Measurements from ENCODE around the gene ZNF341. TPM values are rescaled to one million over a fixed set of nuclear protein-coding genes. Genes with fewer than 3 reads are reported as not detected.

The ZNF341 gene
- total RNA-seq, 2 experiments from 2014 or later, result 2.1 to 2.7 TPM

DNA sequence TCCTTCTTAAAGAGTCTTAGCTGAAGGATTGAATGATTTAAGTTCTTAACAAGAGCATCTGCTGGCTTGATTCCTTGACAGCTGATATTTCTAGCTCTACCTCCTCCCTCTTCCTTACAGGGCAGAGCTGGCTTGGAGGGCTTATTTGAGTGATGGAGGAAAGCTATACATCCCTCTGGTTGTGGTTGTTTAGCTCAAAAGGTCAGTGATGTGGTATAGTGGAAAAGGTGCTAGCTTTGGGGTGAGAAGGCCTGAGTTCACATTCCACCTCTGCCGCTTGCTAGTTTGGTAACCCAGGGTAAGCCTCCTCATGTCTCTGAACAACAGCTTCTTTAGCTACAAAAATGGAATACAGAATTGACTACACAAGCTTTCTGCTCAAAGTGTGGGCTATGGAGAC is 87.7 kb downstream of the ZNF341 start:
- TF ChIP-seq CTCF (IDR thresholded peaks at IDR 0.05), result no peak
- no peaks in the 10 kb centered on the region for H3K27me3 ChIP-seq (ENCODE audit: control insufficient read depth in 1 of 2, insufficient read depth in 2 of 2, low read length in 2 of 2)
- ChIA-PET CTCF (no interaction called here), POLR2A (interaction anchor here (1.4 kb wide), 1 partner anchor 9 kb away, joined by 4 read pairs; the partner anchor contains the start of gene CHMP4B)
- H3K4me1 ChIP-seq (ENCODE audit: insufficient read depth, low read length), result peaks cover 44% of the 10 kb centered on the region
- Mint-ChIP-seq H3K4me3 (no peak overlapping the region), H3K4me1 (ENCODE audit: low read depth) (peaks cover 70% of the 10 kb centered on the region), H3K27me3 (no peaks in the 10 kb centered on the region), H3K9me3 (no peaks in the 10 kb centered on the region), H3K36me3 (ENCODE audit: low read depth) (peaks cover 19% of the 10 kb centered on the region), H3K27ac (no peak overlapping the region)
- H3K36me3 ChIP-seq (ENCODE audit: insufficient read depth, low read length), result no peaks in the 10 kb centered on the region
- H3K9me3 ChIP-seq (ENCODE audit: control insufficient read depth in 1 of 2, insufficient read depth in 1 of 2, low read length in 2 of 2), result no peaks in the 10 kb centered on the region
- no peak overlapping the region for H3K27ac ChIP-seq (ENCODE audit: low read depth in 1 of 2, low read length in 2 of 2)
- intact Hi-C loops (cut with DNase I, micrococcal nuclease), result loop anchor here in 1 of 2 experiments (10.0 kb wide), 2 partner anchors 1275 to 1705 kb away; partner anchors contain the start of gene TRPC4AP
- no peak for DNase-seq
- no peak overlapping the region for H3K4me3 ChIP-seq (ENCODE audit: low read length)
- no peak for ATAC-seq (ENCODE audit: poor library complexity)

GRCh38 chr20:33820362-33820761 is 88.6 kb downstream of the ZNF341 start:
- POLR2A ChIA-PET, result interaction anchor here (1.4 kb wide), 1 partner anchor 10 kb away, joined by 4 read pairs; the partner anchor contains the start of gene CHMP4B
- H3K36me3 ChIP-seq (ENCODE audit: insufficient read depth, low read length), result no peaks in the 10 kb centered on the region
- Mint-ChIP-seq H3K4me3 (no peak overlapping the region), H3K27me3 (no peaks in the 10 kb centered on the region), H3K9me3 (no peaks in the 10 kb centered on the region), H3K27ac (no peak overlapping the region), H3K36me3 (ENCODE audit: low read depth) (peaks cover 19% of the 10 kb centered on the region), H3K4me1 (ENCODE audit: low read depth) (peaks cover 72% of the 10 kb centered on the region)
- intact Hi-C loops (cut with DNase I, micrococcal nuclease), result no loop called here
- ATAC-seq (ENCODE audit: poor library complexity) (no peak), DNase-seq (no peak)
- H3K4me3 ChIP-seq (ENCODE audit: low read length), result no peak overlapping the region
- no peaks in the 10 kb centered on the region for H3K27me3 ChIP-seq (ENCODE audit: control insufficient read depth in 1 of 2, insufficient read depth in 2 of 2, low read length in 2 of 2)
- TF ChIP-seq CTCF (IDR thresholded peaks at IDR 0.05), result no peak
- CTCF ChIA-PET, result no interaction called here
- H3K27ac ChIP-seq (ENCODE audit: low read depth in 1 of 2, low read length in 2 of 2), result no peak overlapping the region
- H3K4me1 ChIP-seq (ENCODE audit: insufficient read depth, low read length), result peaks cover 43% of the 10 kb centered on the region
- H3K9me3 ChIP-seq (ENCODE audit: control insufficient read depth in 1 of 2, insufficient read depth in 1 of 2, low read length in 2 of 2), result no peaks in the 10 kb centered on the region

DNA sequence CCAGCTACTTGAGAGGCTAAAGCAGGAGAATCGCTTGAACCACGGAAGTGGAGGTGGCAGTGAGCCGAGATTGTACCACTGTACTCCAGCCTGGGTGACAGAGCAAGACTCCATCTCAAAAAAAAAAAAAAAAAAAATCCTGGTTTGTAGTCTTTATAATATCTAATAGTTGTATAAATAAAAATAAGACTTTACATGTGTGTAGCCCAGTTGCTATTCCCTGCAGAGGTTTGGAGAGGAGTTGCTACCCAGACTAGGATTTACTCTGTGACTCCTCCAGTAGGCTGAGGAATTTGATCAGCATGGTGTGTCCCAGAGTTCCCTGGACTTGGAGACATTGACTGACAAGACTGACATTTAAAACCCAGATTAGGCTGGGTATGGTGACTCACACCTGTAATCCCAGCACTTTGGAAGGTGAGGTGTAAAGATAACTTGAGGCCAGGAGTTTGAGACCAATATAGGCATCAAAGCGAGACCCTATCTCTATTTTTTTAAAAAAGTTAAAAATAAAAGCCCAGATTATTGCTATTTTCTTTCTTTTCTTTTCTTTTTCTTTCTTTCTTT is 89.6 kb downstream of the ZNF341 start:
- Mint-ChIP-seq H3K27me3 (no peaks in the 10 kb centered on the region), H3K27ac (no peak overlapping the region), H3K4me3 (no peak overlapping the region), H3K9me3 (no peaks in the 10 kb centered on the region), H3K36me3 (ENCODE audit: low read depth) (peaks cover 12% of the 10 kb centered on the region), H3K4me1 (ENCODE audit: low read depth) (peaks cover 72% of the 10 kb centered on the region)
- no peak for TF ChIP-seq CTCF (IDR thresholded peaks at IDR 0.05)
- H3K27me3 ChIP-seq (ENCODE audit: control insufficient read depth in 1 of 2, insufficient read depth in 2 of 2, low read length in 2 of 2), result no peaks in the 10 kb centered on the region
- intact Hi-C loops (cut with DNase I, micrococcal nuclease), result no loop called here
- POLR2A ChIA-PET, result no interaction called here
- no peak overlapping the region for H3K27ac ChIP-seq (ENCODE audit: low read depth in 1 of 2, low read length in 2 of 2)
- peaks cover 3% of the 10 kb centered on the region for H3K36me3 ChIP-seq (ENCODE audit: insufficient read depth, low read length)
- CTCF ChIA-PET, result no interaction called here
- ATAC-seq (ENCODE audit: poor library complexity) (no peak), DNase-seq (no peak)
- peaks cover 38% of the 10 kb centered on the region for H3K4me1 ChIP-seq (ENCODE audit: insufficient read depth, low read length)
- no peaks in the 10 kb centered on the region for H3K9me3 ChIP-seq (ENCODE audit: control insufficient read depth in 1 of 2, insufficient read depth in 1 of 2, low read length in 2 of 2)
- no peak overlapping the region for H3K4me3 ChIP-seq (ENCODE audit: low read length)
